Neural progenitor cell (in vitro differentiated cells): ENCODE data around the gene GALNT18.

Experiments
- EZH2 ChIP-seq: fragments of 200-600 bp; sonication (generic); IDR thresholded peaks from 2 replicates; pipeline ENCODE4 v1.6.1; 2017; ENCODE audit warnings: antibody characterized with exemption, mild to moderate bottlenecking, moderate library complexity
- EZH2phosphoT487 ChIP-seq: fragments of 200-600 bp; sonication (generic); IDR thresholded peaks from 2 replicates; pipeline ENCODE4 v1.6.1; 2017; ENCODE audit warnings: antibody characterized with exemption
- TF ChIP-seq, protein P1 (sequence below): fragments of 200-600 bp; sonication (generic); IDR thresholded peaks from 2 replicates; pipeline ENCODE4 v1.5.1; 2017; ENCODE audit warnings: antibody characterized with exemption, mild to moderate bottlenecking

DNA sequence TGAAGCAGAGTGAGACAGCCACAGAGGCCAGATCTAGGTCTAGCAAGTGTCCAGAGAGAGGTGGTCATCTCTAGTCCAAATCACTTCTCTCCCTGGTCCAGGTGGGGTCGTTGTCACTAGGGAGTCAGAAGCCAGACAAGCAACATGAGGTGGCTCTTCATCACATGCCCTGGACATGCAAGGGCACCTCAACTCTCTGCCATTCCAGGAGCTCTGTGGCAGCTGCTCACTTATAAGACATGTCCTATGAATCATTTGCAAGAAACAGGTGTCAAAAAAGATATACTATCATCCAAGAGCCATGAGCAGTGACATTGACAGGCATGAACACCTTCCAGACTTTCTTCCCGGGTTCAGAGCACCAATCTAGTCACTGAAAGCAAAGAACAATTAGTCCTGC lies 130.8 kb downstream of the GALNT18 start:
- TF ChIP-seq, protein P1, sequence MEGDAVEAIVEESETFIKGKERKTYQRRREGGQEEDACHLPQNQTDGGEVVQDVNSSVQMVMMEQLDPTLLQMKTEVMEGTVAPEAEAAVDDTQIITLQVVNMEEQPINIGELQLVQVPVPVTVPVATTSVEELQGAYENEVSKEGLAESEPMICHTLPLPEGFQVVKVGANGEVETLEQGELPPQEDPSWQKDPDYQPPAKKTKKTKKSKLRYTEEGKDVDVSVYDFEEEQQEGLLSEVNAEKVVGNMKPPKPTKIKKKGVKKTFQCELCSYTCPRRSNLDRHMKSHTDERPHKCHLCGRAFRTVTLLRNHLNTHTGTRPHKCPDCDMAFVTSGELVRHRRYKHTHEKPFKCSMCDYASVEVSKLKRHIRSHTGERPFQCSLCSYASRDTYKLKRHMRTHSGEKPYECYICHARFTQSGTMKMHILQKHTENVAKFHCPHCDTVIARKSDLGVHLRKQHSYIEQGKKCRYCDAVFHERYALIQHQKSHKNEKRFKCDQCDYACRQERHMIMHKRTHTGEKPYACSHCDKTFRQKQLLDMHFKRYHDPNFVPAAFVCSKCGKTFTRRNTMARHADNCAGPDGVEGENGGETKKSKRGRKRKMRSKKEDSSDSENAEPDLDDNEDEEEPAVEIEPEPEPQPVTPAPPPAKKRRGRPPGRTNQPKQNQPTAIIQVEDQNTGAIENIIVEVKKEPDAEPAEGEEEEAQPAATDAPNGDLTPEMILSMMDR = no peak
- no peak for TF ChIP-seq EZH2
- no peak for TF ChIP-seq EZH2phosphoT487
